Ascending aorta (tissue), 2 donors: ENCODE results near the gene CHST14. TPM values are rescaled to one million over a fixed set of nuclear protein-coding genes. Genes with fewer than 3 reads are reported as not detected.
"Not testable (repeated sequence)": the region's sequence is repeated elsewhere in the genome, so short reads cannot be mapped to it uniquely, and the experiment has no call there.

ENCODE experiments used
- DNase-seq, 2 donors: peaks; one replicate each; pipeline ENCODE4 v3.0.0-alpha.2; 2019; ENCODE audit warnings: low spot score in 2 of 2
- H3K27ac ChIP-seq, 2 donors: fragments of 200-600 bp; sonication (generic); one replicate each; pipeline ENCODE4 v1.5.1; 2016 to 2017; ENCODE audit warnings: mild to moderate bottlenecking in 1 of 2
- H3K27me3 ChIP-seq: fragments of 200-600 bp; sonication (generic); one replicate; pipeline ENCODE4 v1.5.1; 2017
- H3K36me3 ChIP-seq, 2 donors: fragments of 200-600 bp; sonication (generic); one replicate each; pipeline ENCODE4 v1.5.1; 2016
- H3K4me1 ChIP-seq, 2 donors: fragments of 200-600 bp; sonication (generic); one replicate each; pipeline ENCODE4 v1.5.1; 2016 to 2017; ENCODE audit warnings: mild to moderate bottlenecking in 1 of 2
- H3K4me3 ChIP-seq, 2 donors: fragments of 200-600 bp; sonication (generic); one replicate each; pipeline ENCODE4 v1.5.1; 2016 to 2017; ENCODE audit warnings: mild to moderate bottlenecking in 1 of 2
- H3K9me3 ChIP-seq, 2 donors: fragments of 200-600 bp; sonication (generic); one replicate each; pipeline ENCODE4 v1.5.1; 2016
- intact Hi-C: fragments of 100-400 bp; cut with DNase I; formaldehyde crosslinking; loops from one replicate; pipeline ENCODE4 v1.15.1; 2023
- total RNA-seq: library from RNA; depleted of rRNA; stranded (reverse); fragments of >200 nt; gene quantifications from one replicate; pipeline ENCODE4 v1.1.0, GENCODE V29; 2016
- TF ChIP-seq, protein P1 (sequence below), 3 experiments: fragments of 200-600 bp in 2 of 3; fragments of 450-650 bp in 1 of 3; sonication (generic) in 2 of 3; IDR thresholded peaks; one replicate each; pipeline ENCODE4 v1.5.1; 2016 to 2019; ENCODE audit warnings: antibody characterized with exemption in 3 of 3, mild to moderate bottlenecking in 1 of 3, moderate library complexity in 1 of 3

Gene CHST14
- total RNA-seq, 1 donor from 2014 or later = 22.0 TPM

DNA sequence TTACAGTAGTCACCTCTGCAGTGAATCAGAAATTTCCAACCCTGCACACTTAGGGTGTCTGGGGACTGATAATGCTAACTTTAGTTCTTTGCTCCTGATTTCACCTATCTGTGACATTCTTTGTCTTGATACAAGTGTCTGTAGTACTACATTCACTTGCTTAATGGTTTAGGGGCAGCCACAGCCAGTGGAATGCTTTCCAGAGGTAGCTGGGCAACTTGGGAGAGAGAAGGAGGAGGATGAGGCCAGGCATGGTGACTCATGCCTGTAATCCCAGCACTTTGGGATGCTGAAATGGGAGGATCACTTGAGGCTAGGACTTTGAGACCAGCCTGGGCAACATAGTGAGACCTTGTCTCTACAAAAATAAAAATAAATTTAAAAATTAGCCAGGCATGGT is 21.5 kb upstream of the CHST14 start:
- DNase-seq = no peak
- Histone ChIP-seq H3K27me3 (no peaks in the 10 kb centered on the region), H3K4me3 (no peak overlapping the region), H3K27ac (no peak overlapping the region), H3K36me3 (no peaks in the 10 kb centered on the region), H3K9me3 (no peaks in the 10 kb centered on the region), H3K4me1 (peaks cover 0 to 7% of the 10 kb centered on the region in 2 donors)
- intact Hi-C loops = loop anchor here (10.0 kb wide), 1 partner anchor 344 kb away; the partner anchor contains the start of gene BMF
- TF ChIP-seq, protein P1, sequence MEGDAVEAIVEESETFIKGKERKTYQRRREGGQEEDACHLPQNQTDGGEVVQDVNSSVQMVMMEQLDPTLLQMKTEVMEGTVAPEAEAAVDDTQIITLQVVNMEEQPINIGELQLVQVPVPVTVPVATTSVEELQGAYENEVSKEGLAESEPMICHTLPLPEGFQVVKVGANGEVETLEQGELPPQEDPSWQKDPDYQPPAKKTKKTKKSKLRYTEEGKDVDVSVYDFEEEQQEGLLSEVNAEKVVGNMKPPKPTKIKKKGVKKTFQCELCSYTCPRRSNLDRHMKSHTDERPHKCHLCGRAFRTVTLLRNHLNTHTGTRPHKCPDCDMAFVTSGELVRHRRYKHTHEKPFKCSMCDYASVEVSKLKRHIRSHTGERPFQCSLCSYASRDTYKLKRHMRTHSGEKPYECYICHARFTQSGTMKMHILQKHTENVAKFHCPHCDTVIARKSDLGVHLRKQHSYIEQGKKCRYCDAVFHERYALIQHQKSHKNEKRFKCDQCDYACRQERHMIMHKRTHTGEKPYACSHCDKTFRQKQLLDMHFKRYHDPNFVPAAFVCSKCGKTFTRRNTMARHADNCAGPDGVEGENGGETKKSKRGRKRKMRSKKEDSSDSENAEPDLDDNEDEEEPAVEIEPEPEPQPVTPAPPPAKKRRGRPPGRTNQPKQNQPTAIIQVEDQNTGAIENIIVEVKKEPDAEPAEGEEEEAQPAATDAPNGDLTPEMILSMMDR (IDR thresholded peaks at IDR 0.05) = no peak

DNA sequence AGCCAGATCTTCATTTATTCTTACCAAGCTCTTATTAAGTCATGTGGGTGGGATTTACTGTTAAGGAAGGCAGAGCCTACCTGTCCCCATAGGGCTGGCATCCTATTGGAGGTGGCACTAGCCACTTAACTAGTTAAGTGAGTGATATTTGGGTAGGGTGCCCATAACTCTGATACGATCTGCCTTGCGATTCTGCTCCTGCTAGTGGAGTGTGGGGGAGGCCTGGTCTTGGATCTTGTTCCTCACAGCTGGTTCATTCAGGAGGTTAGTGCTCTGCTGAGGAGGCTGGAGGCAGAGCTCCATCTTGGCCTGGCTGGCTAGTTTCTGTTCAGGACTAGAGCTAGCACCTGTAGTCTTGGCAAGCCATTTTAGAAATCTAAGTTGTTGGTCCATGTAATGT is 20.7 kb upstream of the CHST14 start:
- no peak overlapping the region for H3K27ac ChIP-seq
- H3K27me3 ChIP-seq = no peaks in the 10 kb centered on the region
- no peaks in the 10 kb centered on the region for H3K9me3 ChIP-seq
- TF ChIP-seq, protein P1 (IDR thresholded peaks at IDR 0.05) = no peak
- intact Hi-C loops = no loop called here
- H3K4me1 ChIP-seq = peaks cover 0 to 13% of the 10 kb centered on the region in 2 donors
- H3K36me3 ChIP-seq = no peaks in the 10 kb centered on the region
- no peak overlapping the region for H3K4me3 ChIP-seq
- no peak for DNase-seq

DNA sequence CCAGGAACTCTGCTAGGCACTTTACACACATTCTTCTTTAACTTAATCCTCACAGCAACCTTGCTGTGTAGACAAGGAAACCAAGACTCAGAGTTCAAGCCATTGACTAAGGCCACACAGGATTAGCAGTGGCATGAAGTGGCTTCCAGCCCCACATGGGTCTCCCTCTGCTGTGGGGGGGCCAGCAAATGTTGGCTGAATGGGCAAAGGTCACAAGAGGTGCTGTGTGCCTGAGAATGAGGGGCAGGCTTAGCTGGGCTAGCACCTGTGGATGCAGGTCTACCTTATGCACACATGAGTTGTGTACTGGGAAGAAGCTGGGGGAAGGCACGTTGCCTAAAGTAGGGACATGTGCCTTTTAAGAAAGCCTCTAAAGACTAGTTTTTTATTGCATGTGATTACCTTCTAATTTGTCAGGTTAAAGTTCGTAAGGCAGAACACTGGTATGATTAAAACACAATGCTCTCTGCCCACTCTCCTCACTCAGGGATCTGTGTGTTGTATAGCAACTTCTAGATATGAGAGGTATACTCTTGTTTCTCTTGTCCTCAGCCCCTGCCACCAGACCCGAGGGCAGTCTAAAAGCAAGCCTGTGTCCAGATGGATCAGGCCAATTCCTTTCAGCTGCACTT is 19.1 kb upstream of the CHST14 start:
- no peak overlapping the region for H3K4me3 ChIP-seq
- H3K27ac ChIP-seq = no peak overlapping the region
- no peaks in the 10 kb centered on the region for H3K36me3 ChIP-seq
- no peaks in the 10 kb centered on the region for H3K27me3 ChIP-seq
- TF ChIP-seq, protein P1 (IDR thresholded peaks at IDR 0.05) = no peak
- H3K4me1 ChIP-seq = peaks cover 4 to 15% of the 10 kb centered on the region in 2 donors
- intact Hi-C loops = no loop called here
- DNase-seq = no peak
- H3K9me3 ChIP-seq = no peaks in the 10 kb centered on the region

DNA sequence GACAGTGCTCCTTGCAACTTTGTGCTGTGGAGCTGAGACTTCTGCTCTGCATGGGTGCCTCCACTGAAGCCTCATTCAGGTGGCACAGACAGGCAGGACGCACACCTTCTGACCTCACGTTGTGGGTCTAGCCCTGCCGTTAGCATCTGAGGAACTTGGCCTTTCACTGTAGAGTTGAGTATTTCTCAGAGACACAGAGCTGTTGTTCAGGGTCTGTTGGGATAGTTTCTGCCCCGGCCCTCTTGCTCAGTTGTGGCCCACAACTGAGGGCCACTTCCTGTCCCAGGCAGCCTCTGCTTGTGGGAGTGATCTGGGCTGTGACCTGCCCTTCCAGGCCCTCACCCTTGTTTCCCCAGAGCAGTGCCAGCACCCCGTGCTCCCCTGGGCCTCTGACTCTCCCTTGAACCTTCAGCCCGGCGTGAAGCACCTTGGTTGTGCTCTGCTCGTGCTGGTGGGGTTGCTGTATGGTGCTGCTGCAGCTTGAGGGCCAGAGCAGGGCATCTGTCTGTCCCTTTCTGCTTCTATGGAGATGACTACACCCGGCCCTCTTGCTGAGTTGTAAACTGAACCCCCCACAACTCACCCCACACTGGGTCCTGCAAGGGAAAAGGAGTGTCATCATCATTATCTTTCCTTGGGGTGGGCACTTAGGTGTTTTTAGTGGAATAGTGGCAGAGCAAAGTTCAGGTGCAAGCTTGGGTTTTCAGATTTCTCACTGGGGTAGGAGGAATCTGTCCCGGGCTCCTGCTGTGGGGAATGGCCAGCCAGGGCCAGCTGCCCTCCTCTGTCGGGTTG is 18.3 kb upstream of the CHST14 start:
- intact Hi-C loops = no loop called here
- Histone ChIP-seq H3K27me3 (no peaks in the 10 kb centered on the region), H3K4me1 (peaks cover 4 to 15% of the 10 kb centered on the region in 2 donors), H3K4me3 (no peak overlapping the region), H3K36me3 (no peaks in the 10 kb centered on the region), H3K9me3 (no peaks in the 10 kb centered on the region), H3K27ac (no peak overlapping the region)
- TF ChIP-seq, protein P1 (IDR thresholded peaks at IDR 0.05) = no peak
- DNase-seq = no peak

DNA sequence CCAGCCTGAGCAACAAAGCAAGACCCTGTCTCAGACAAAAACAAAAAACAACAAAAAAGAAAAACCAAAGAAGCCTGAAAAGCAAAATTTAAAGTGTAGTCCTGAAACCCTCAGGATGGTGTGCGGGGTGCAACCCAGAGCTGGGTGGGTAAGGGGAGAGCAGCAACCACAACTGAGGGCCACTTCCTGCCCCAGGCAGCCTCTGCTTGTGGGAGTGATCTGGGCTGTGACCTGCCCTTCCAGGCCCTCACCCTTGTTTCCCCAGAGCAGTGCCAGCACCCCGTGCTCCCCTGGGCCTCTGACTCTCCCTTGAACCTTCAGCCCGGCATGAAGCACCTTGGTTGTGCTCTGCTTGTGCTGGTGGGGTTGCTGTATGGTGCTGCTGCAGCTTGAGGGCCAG is 16.8 kb upstream of the CHST14 start:
- H3K9me3 ChIP-seq, H3K27me3 ChIP-seq, H3K4me3 ChIP-seq, H3K27ac ChIP-seq, H3K36me3 ChIP-seq, intact Hi-C loops, DNase-seq: not testable (repeated sequence)
- peaks cover 4 to 15% of the 10 kb centered on the region in 2 donors for H3K4me1 ChIP-seq

DNA sequence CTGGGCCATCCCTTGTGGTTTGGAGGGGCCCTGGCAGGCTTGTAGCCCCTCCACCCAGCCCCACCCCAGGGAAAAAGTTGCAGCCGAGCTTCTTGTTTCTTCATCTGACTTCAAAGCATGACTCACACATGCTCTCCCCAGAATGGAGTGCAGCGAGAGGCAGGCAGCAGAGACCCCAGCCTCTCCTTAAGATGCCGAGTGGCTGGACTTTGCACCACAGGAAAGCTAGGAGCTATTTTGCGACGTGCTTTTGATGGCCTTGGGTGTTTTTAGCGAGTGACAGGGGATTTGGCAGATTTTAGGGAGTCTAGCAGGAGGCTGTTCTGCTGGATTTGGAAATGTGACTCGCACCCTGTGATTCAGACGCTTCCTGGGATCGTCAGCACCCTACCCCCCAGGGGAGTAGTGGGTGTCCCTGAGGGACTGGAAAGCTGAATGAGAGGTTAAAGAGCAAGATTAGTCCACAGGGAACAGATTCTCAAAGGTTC is 15.8 kb upstream of the CHST14 start:
- TF ChIP-seq, protein P1 (IDR thresholded peaks at IDR 0.05) = no peak
- Histone ChIP-seq H3K27ac (no peak overlapping the region), H3K4me3 (no peak overlapping the region), H3K9me3 (no peaks in the 10 kb centered on the region), H3K4me1 (peaks cover 4 to 15% of the 10 kb centered on the region in 2 donors), H3K27me3 (no peaks in the 10 kb centered on the region), H3K36me3 (peaks cover 12 to 14% of the 10 kb centered on the region in 2 donors)
- intact Hi-C loops = no loop called here
- no peak for DNase-seq
